ENCODE data around the gene AFDN.

GRCh38 chr6:167781868-167782267, 44.8 kb upstream of the AFDN start:
- TF ChIP-seq CTCF (IDR thresholded peaks at IDR 0.05; ENCODE audit: low read length) = no peak
- TF ChIP-seq EZH2phosphoT487 (IDR thresholded peaks at IDR 0.05; ENCODE audit: low read length) = no peak
- no peak for TF ChIP-seq EZH2 (optimal IDR thresholded peaks at IDR 0.05; ENCODE audit: low read depth, low read length)

Measured in MM.1S (cell line).